Mammary epithelial cell (primary cell): ENCODE measurements around the gene HOXB1.

Experiments
- CTCF ChIP-seq, 2 donors: IDR thresholded peaks in 1 of 2; conservative IDR thresholded peaks in 1 of 2; 2 replicates each; pipeline ENCODE4 v1.5.1; 2011 to 2012; ENCODE audit warnings: inconsistent platforms in 2 of 2, low read length in 2 of 2, mild to moderate bottlenecking in 2 of 2, control low read depth in 1 of 2, low read depth in 1 of 2; ENCODE audit not compliant: insufficient read depth in 1 of 2; ENCODE audit errors: extremely low read depth in 1 of 2
- EZH2 ChIP-seq: IDR thresholded peaks from 2 replicates; pipeline ENCODE4 v1.6.1; 2012; ENCODE audit warnings: low read length, inconsistent platforms, borderline replicate concordance

GRCh38 chr17:48565022-48565554 lies 34.3 kb upstream of the HOXB1 start:
- TF ChIP-seq CTCF (conservative IDR thresholded peaks at IDR 0.05 in 1 of 2, IDR thresholded peaks at IDR 0.05 in 1 of 2; ENCODE audit: extremely low read depth in 1 of 2, insufficient read depth in 1 of 2, low read depth in 1 of 2, low read length in 2 of 2) (no peak), EZH2 (no peak)
